GM21528 (cell line): ENCODE results near the gene TSPAN3.

Source experiments
- ATAC-seq: cut with Tn5 transposase; IDR thresholded peaks from one replicate; pipeline ENCODE4 v1.9.1; 2021; ENCODE audit warnings: mild to moderate bottlenecking, moderate library complexity; ENCODE audit not compliant: unreplicated experiment, low FRiP score

TSPAN3 gene

GRCh38 chr15:77070495-77071304, at the start of gene TSPAN3:
Gene TSPAN3, minus strand, starts transcription at chr15:77071109. Its CDS starts 155 bp downstream, at chr15:77070954.
- peak; percentile 89 for ATAC-seq

GRCh38 chr15:77120576-77120975, 49.7 kb upstream of the TSPAN3 start:
- no peak for ATAC-seq

GRCh38 chr15:77119446-77119845, 48.5 kb upstream of the TSPAN3 start:
- no peak for ATAC-seq

GRCh38 chr15:77118882-77119321, 48.0 kb upstream of the TSPAN3 start:
- ATAC-seq = no peak

- no peak for ATAC-seq
These were observed 44.3 kb upstream of the TSPAN3 start for GRCh38 chr15:77115179-77115578.

GRCh38 chr15:77112838-77113504, 42.1 kb upstream of the TSPAN3 start:
- no peak for ATAC-seq

- ATAC-seq = no peak
These were observed 40.9 kb upstream of the TSPAN3 start for GRCh38 chr15:77111789-77112188.

- ATAC-seq = no peak
These were observed 36.8 kb upstream of the TSPAN3 start for GRCh38 chr15:77107531-77108355.

- no peak for ATAC-seq
These were observed 36.2 kb upstream of the TSPAN3 start for GRCh38 chr15:77107068-77107467.

- ATAC-seq = no peak
These were observed 33.2 kb upstream of the TSPAN3 start for GRCh38 chr15:77104155-77104554.

GRCh38 chr15:77099741-77100463, 29.0 kb upstream of the TSPAN3 start:
- ATAC-seq = no peak

GRCh38 chr15:77098572-77098971, 27.7 kb upstream of the TSPAN3 start:
- no peak for ATAC-seq

GRCh38 chr15:77097921-77098320, 27.0 kb upstream of the TSPAN3 start:
- ATAC-seq = no peak

- no peak for ATAC-seq
These were observed 26.4 kb upstream of the TSPAN3 start for GRCh38 chr15:77097248-77097721.

GRCh38 chr15:77096541-77096940, 25.6 kb upstream of the TSPAN3 start:
- no peak for ATAC-seq

GRCh38 chr15:77096138-77096537, 25.2 kb upstream of the TSPAN3 start:
- no peak for ATAC-seq

GRCh38 chr15:77094397-77095030, 23.6 kb upstream of the TSPAN3 start:
- no peak for ATAC-seq

- no peak for ATAC-seq
These were observed 22.5 kb upstream of the TSPAN3 start for GRCh38 chr15:77093436-77093835.

GRCh38 chr15:77091097-77091496, 20.2 kb upstream of the TSPAN3 start:
- no peak for ATAC-seq

- no peak for ATAC-seq
These were observed 16.3 kb upstream of the TSPAN3 start for GRCh38 chr15:77087213-77087612.
